Muscle layer of duodenum (tissue), 2 donors: Measurements from ENCODE around the gene SIK3.

Source experiments
- H3K27ac ChIP-seq: one replicate; pipeline ENCODE4 v1.7.0; 2013; ENCODE audit warnings: mild to moderate bottlenecking, low read length
- H3K27me3 ChIP-seq: one replicate; pipeline ENCODE4 v1.7.0; 2013; ENCODE audit warnings: low read depth, mild to moderate bottlenecking, control low read depth, low read length
- H3K36me3 ChIP-seq, 2 donors: one replicate each; pipeline ENCODE4 v1.7.0; 2013; ENCODE audit warnings: low read length in 2 of 2, control low read depth in 1 of 2, mild to moderate bottlenecking in 1 of 2; ENCODE audit not compliant: insufficient read depth in 2 of 2, control insufficient read depth in 1 of 2
- H3K4me1 ChIP-seq, 2 donors: one replicate each; pipeline ENCODE4 v1.7.0; 2013; ENCODE audit warnings: low read length in 2 of 2, mild to moderate bottlenecking in 2 of 2, control low read depth in 1 of 2, moderate library complexity in 1 of 2; ENCODE audit not compliant: insufficient read depth in 2 of 2, control insufficient read depth in 1 of 2
- H3K4me3 ChIP-seq, 2 donors: one replicate each; pipeline ENCODE4 v1.7.0; 2013; ENCODE audit warnings: low read length in 2 of 2, low read depth in 1 of 2, mild to moderate bottlenecking in 1 of 2
- H3K9me3 ChIP-seq, 2 donors: one replicate each; pipeline ENCODE4 v1.7.0; 2013; ENCODE audit warnings: low read length in 2 of 2, control low read depth in 1 of 2, mild to moderate bottlenecking in 1 of 2; ENCODE audit not compliant: control insufficient read depth in 1 of 2
- donor health status: healthy.

SIK3 gene

DNA sequence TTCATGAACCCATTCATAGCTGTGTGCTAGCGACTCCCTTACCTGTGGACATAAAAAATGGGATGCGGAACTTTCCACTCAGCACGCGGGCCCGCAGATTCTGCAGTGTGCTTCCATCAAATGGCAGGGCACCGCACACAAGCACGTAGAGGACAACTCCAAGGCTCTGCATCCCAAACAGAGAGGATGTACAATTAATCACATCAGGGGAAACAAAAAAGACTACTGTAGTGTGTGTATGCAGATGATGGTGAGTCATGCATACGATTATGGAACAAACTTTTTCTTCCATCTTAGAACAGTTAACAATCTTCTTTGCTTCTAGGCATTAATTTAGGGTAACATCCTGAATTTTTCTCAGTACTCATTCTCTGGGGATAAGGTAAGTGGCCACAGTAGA, 202.0 kb downstream of the SIK3 start:
- no peak overlapping the region for H3K4me3 ChIP-seq
- H3K9me3 ChIP-seq, result peaks cover 0 to 4% of the 10 kb centered on the region in 2 donors
- H3K4me1 ChIP-seq, result peaks cover 0 to 10% of the 10 kb centered on the region in 2 donors
- no peaks in the 10 kb centered on the region for H3K27me3 ChIP-seq
- no peak overlapping the region for H3K27ac ChIP-seq
- peaks cover 15 to 25% of the 10 kb centered on the region in 2 donors for H3K36me3 ChIP-seq

DNA sequence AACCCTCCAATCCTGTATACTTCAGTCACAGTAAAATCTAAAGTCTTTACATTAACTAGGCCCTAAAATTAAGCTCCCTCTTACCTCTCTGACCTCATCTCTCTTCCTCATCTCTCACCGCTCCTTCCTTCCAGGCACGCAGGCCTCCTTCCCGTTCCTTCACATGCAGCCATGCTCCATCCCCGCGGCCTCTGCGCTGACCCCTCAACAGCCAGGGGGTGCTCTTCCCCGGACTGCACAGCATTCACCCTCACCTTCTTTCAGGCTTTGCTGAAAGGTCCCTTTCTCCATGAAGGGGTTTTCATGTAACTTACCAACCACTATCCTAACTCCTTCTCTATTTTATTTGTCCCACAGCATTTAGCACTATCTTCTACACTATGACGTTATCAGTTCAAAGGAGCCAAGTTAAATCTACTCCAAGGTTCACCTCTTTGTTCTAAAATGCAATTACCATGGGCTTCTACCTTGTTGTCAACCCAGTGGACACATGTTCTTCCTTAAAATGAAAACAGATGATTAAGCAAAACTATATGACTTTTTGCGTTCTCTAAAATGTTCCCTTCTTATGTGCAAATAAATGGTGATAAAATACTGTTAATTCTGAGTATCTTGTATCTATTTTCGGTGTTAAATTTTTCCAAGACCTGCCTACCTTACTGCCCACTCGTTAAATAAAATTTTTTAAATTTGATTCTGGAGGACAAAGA, 203.0 kb downstream of the SIK3 start:
- Histone ChIP-seq H3K27ac (no peak overlapping the region), H3K4me3 (no peak overlapping the region), H3K9me3 (peaks cover 0 to 4% of the 10 kb centered on the region in 2 donors), H3K27me3 (no peaks in the 10 kb centered on the region), H3K36me3 (peaks cover 15 to 25% of the 10 kb centered on the region in 2 donors), H3K4me1 (peaks cover 0 to 7% of the 10 kb centered on the region in 2 donors)

DNA sequence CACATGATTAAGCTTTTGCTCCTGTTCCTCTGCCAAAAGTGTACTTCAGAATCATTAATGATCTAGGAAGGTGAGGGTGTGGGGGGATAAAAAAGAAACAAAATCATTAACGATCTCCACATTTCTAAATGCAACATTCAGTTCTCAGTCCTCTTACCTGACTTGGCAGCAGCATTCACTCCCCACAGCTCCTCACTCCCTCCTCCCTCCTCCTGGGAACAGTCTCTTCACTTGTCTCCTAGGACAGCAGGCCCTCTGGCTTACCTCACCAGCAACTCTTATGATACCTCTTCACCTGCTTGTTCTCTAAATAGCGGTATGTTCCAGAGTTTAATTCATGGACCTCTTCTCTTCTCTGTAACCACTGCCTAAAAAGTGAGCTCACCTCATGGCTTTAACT, 204.3 kb downstream of the SIK3 start:
- Histone ChIP-seq H3K4me1 (peaks cover 0 to 7% of the 10 kb centered on the region in 2 donors), H3K27ac (no peak overlapping the region), H3K9me3 (no peaks in the 10 kb centered on the region), H3K27me3 (no peaks in the 10 kb centered on the region), H3K36me3 (peaks cover 15 to 25% of the 10 kb centered on the region in 2 donors), H3K4me3 (no peak overlapping the region)

DNA sequence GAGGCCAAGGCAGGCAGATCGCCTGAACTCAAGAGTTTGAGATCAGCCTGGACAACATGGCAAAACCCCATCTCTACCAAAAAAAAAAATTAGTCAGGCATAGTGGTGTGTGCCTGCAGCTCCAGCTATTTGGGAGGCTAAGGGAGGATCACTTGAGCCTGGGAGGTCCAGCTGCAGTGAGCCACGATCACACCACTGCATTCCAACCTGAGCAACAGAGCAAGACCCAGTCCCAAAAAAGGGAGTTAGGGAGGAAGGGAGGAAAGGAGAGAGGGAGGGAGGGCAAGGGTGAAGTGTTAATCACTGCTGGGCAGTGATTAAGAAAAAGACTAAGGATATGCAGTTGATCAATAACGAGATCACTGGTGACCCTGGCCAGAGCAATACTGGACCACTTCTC, 204.8 kb downstream of the SIK3 start:
- no peaks in the 10 kb centered on the region for H3K9me3 ChIP-seq
- no peak overlapping the region for H3K27ac ChIP-seq
- H3K4me1 ChIP-seq, result peaks cover 0 to 8% of the 10 kb centered on the region in 2 donors
- no peak overlapping the region for H3K4me3 ChIP-seq
- peaks cover 15 to 25% of the 10 kb centered on the region in 2 donors for H3K36me3 ChIP-seq
- no peaks in the 10 kb centered on the region for H3K27me3 ChIP-seq

DNA sequence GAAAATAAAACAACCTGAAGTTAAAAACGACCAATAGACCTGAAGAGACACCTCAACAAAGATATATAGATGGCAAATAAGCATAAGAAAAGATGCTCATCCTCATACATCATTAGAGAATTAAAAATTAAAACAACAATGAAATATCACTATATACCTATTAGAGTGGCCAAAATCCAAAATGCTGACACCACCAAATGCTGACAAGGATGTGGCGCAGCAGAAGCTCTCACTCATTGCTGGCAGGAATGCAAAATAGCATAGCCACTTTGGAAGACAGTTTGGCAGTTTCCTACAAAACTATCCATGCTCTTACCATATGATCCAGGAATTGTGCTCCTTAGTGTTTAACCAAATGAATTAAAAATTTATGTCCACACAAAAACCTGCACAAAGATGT, 205.9 kb downstream of the SIK3 start:
- Histone ChIP-seq H3K9me3 (no peaks in the 10 kb centered on the region), H3K27me3 (no peaks in the 10 kb centered on the region), H3K27ac (no peak overlapping the region), H3K4me3 (no peak overlapping the region), H3K4me1 (peaks cover 0 to 16% of the 10 kb centered on the region in 2 donors), H3K36me3 (peaks cover 15 to 25% of the 10 kb centered on the region in 2 donors)

DNA sequence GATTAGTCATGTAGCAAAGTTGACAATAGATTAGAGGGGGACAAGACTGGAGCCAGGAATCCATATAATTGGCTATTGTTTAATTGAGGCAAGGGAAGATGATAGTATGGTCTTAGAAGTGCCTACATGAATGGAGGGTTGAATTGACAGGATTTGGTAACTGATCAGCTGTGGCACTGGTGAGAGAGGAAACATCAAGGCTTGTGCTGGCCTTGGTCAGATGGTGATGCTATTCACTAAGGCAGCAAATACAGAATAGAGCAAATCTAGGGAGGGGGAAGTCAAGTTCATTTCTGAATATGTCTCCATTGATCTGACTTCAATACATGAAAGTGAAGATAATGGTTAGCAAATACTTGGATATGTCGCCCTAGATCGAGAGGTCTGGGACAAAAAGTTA, 206.5 kb downstream of the SIK3 start:
- Histone ChIP-seq H3K9me3 (no peaks in the 10 kb centered on the region), H3K4me3 (no peak overlapping the region), H3K36me3 (peaks cover 15 to 21% of the 10 kb centered on the region in 2 donors), H3K27me3 (no peaks in the 10 kb centered on the region), H3K4me1 (peaks cover 0 to 17% of the 10 kb centered on the region in 2 donors), H3K27ac (no peak overlapping the region)

DNA sequence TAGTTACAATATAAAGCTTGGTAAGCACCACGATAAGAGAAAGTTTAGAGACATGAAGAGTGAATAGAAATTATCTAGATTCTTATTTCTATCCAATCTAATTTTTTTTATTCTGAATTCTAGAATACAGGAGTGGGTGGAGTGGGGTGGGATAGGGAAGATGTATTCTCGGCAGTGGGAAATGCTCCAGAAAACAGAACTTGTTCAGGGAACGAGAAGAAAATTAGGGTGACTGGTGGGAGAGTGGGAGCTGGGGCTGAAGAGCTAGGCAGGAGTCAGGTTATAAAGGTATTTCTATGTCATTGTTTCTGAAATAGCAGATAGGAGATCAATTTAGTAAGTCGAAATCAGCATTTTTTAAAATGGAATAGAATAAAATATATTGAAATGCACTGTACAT, 207.6 kb downstream of the SIK3 start:
- peaks cover 0 to 24% of the 10 kb centered on the region in 2 donors for H3K4me1 ChIP-seq
- peaks cover 6 to 12% of the 10 kb centered on the region in 2 donors for H3K36me3 ChIP-seq
- no peaks in the 10 kb centered on the region for H3K27me3 ChIP-seq
- no peak overlapping the region for H3K4me3 ChIP-seq
- no peak overlapping the region for H3K27ac ChIP-seq
- no peaks in the 10 kb centered on the region for H3K9me3 ChIP-seq

DNA sequence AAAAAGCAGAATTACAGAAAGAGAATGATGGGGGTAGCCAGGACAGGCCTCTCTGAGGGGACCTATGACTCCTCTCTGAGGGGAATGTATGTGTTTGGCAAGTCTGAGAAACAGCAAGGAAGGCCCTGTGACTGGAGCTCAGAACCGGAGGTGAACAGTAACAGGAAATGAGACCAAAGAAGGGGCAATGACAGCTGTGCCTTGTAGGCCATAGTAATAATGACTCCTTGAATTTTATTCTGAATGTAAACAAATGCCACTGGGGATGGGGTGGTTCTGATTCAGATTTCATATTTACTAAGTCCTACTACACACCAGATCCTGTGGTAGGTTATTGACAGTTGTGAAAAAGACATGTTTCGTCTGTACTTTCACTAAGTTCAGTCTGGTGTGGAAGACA, 208.0 kb downstream of the SIK3 start:
- H3K4me1 ChIP-seq, result peaks cover 0 to 24% of the 10 kb centered on the region in 2 donors
- H3K27me3 ChIP-seq, result no peaks in the 10 kb centered on the region
- peaks cover 4 to 12% of the 10 kb centered on the region in 2 donors for H3K36me3 ChIP-seq
- H3K4me3 ChIP-seq, result no peak overlapping the region
- no peak overlapping the region for H3K27ac ChIP-seq
- H3K9me3 ChIP-seq, result no peaks in the 10 kb centered on the region

DNA sequence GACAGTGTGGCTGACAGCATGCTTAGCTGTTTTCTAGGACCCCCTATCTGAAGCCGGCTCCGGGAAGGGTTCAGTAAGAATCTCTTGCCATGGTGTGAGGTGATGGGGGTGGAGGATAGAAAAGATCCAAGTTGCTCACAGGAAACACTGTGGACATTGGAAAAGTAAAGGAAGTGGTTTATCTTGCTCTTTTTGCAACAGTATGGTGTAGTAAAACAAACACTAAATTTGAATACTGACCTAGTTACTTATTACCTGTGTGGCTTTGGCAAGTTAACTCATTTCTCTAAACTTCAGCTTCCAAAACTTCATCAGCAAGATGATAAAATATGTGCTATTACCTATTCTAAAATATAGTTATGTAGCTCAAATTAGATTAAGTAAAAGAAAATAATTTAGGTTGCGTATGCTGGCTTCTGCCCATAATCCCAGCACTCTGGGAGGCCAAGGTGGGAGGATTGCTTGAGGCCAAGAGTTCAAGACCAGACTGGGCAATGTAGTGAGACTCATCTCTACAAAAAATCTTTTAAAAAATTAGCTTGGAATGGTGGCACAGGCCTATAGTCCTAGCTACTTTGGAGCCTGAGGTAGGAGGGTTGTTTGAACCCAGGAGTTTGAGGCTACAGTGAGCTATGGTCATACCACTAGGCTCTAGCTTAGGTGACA, 209.2 kb downstream of the SIK3 start:
- H3K36me3 ChIP-seq, result peaks cover 2 to 12% of the 10 kb centered on the region in 2 donors
- peak overlapping the region; percentile 58 for H3K27ac ChIP-seq
- no peak overlapping the region for H3K4me3 ChIP-seq
- no peaks in the 10 kb centered on the region for H3K27me3 ChIP-seq
- no peaks in the 10 kb centered on the region for H3K9me3 ChIP-seq
- H3K4me1 ChIP-seq, result peaks cover 0 to 24% of the 10 kb centered on the region in 2 donors

DNA sequence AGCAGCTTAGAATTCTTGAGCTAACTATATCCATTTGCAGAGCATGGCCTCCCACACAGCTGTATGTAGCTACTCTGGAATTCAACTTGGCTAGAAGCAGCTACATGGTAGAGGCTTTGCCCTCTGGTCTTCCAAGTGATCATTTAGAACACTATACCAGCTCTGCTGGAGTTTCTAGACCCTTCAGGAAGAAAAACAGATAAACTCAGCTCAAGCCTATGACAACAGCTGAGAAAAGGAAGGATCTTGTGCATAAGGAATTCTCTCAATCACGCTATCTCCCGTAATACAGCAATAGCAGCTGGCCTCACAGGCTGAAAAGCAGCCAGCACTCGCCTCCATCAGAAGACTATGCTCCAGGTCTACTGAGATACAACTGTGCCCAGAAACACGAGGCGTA, 210.2 kb downstream of the SIK3 start:
- H3K27me3 ChIP-seq, result no peaks in the 10 kb centered on the region
- H3K9me3 ChIP-seq, result no peaks in the 10 kb centered on the region
- H3K4me3 ChIP-seq, result no peak overlapping the region
- peaks cover 0 to 17% of the 10 kb centered on the region in 2 donors for H3K4me1 ChIP-seq
- H3K36me3 ChIP-seq, result peaks cover 0 to 6% of the 10 kb centered on the region in 2 donors
- peak overlapping the region; percentile 58 for H3K27ac ChIP-seq

DNA sequence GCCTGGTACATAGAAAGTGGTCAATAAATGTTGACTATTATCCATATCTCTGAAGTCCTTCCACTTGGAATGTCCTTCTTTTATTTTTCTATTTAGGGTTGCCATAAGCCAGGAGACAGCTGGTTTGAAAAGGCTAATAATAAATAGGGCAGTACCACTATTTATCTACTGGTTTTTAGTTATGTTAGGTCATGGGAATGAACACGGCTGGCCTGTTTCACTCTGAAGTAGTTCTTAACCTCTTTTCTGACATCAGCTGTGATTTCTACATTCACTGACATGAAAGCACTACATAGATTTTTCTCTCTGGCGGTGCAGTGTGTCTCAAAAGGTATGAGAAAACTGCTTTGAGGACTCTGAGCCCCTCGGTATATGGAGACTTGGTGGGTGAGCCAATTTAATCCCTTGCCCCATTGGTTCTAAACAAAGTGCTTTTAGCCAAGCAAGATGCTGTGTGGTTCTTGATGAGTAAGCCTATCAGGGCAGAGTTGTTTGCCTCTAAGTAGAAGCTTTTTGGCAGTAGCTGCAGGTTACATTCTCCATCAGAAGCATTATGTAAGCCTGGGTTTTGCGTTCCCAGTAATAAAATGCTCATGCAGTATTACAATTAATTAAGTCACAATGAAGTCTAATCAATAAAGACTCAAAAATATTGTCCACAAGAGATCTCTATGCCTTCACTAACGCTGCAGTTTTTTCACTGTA, 212.1 kb downstream of the SIK3 start:
- H3K27me3 ChIP-seq, result no peaks in the 10 kb centered on the region
- peaks cover 0 to 17% of the 10 kb centered on the region in 2 donors for H3K4me1 ChIP-seq
- peak overlapping the region in 1 of 2 donors; percentile 9 for H3K4me3 ChIP-seq
- H3K9me3 ChIP-seq, result no peaks in the 10 kb centered on the region
- H3K27ac ChIP-seq, result peak overlapping the region; percentile 67
- H3K36me3 ChIP-seq, result peaks cover 0 to 3% of the 10 kb centered on the region in 2 donors
